ENCODE results near the gene RIN2. TPM values are rescaled to one million over a fixed set of nuclear protein-coding genes. Genes with fewer than 3 reads are reported as not detected.

RIN2 gene
- total and polyA plus RNA-seq, 2 of the 13 experiments (the other 11 are each of a cell fraction or from before 2014, with no cell fraction given), result 2.5 to 5.1 TPM

- no peaks in the 10 kb centered on the region for H3K79me2 ChIP-seq (ENCODE audit: insufficient read depth, low read length)
- H3K4me1 ChIP-seq (ENCODE audit: insufficient read depth, low read length), result no peaks in the 10 kb centered on the region
- no peak overlapping the region for H3K4me3 ChIP-seq (replicated peaks in 1 of 3; ENCODE audit: insufficient read depth in 1 of 3, low read depth in 2 of 3, low read length in 3 of 3)
- ChIA-PET POLR2A (no interaction called here), CTCF (ENCODE audit: low intra/inter-chr PET ratio, low total read pairs) (no interaction called here)
- no peaks in the 10 kb centered on the region for H4K20me1 ChIP-seq (ENCODE audit: insufficient read depth, low read length)
- no peak overlapping the region for H3K27ac ChIP-seq (ENCODE audit: extremely low read length, insufficient read depth, low read length)
- H3K36me3 ChIP-seq (replicated peaks in 1 of 2; ENCODE audit: control insufficient read depth in 1 of 2, insufficient read depth in 2 of 2, low read length in 2 of 2), result no peaks in the 10 kb centered on the region
- DNase-seq (ENCODE audit: low spot score) (no peak), FAIRE-seq (no peak), ATAC-seq (no peak)
- no peak overlapping the region for H3K4me2 ChIP-seq (ENCODE audit: low read depth, low read length)
- WGBS (ENCODE audit: low lambda C conversion rate), result 32% methylated on average over 5 of the region's 5 CpGs
- no peak for TF ChIP-seq GLI4 (CRISPR knock-in tag; IDR thresholded peaks at IDR 0.05; ENCODE audit: borderline replicate concordance)
- no peak for TF ChIP-seq ZFP36L1 (CRISPR knock-in tag; IDR thresholded peaks at IDR 0.05)
- TF ChIP-seq ZNF572 (CRISPR knock-in tag; IDR thresholded peaks at IDR 0.05), result no peak
- TF ChIP-seq ZFP36L2 (CRISPR knock-in tag; IDR thresholded peaks at IDR 0.05), result no peak
- TF ChIP-seq ZNF704 (CRISPR knock-in tag; IDR thresholded peaks at IDR 0.05; ENCODE audit: borderline replicate concordance), result no peak
- no peak for TF ChIP-seq ZNF639 (CRISPR knock-in tag; conservative IDR thresholded peaks at IDR 0.05)
- no peak for TF ChIP-seq FOXA1 (IDR thresholded peaks at IDR 0.05)
- TF ChIP-seq FOXA1 (CRISPR knock-in tag; IDR thresholded peaks at IDR 0.05), result no peak
- no peak for TF ChIP-seq KLF12 (CRISPR knock-in tag; IDR thresholded peaks at IDR 0.05; ENCODE audit: borderline replicate concordance)
- TF ChIP-seq ZNF251 (CRISPR knock-in tag; IDR thresholded peaks at IDR 0.05), result no peak
- TF ChIP-seq HNRNPL (IDR thresholded peaks at IDR 0.05; ENCODE audit: low read depth, low read length), result no peak
- no peak for TF ChIP-seq CHCHD3 (CRISPR knock-in tag; IDR thresholded peaks at IDR 0.05)
- no peak for TF ChIP-seq NFIC (IDR thresholded peaks at IDR 0.05; ENCODE audit: low read length)
- no peak for TF ChIP-seq ZNF350 (CRISPR knock-in tag; IDR thresholded peaks at IDR 0.05; ENCODE audit: borderline replicate concordance, low read depth)
- no peak for TF ChIP-seq HIC2 (CRISPR knock-in tag; IDR thresholded peaks at IDR 0.05; ENCODE audit: low read depth)
- H3K9ac ChIP-seq (ENCODE audit: insufficient read depth, low read depth, low read length), result no peak overlapping the region
- BruUV-seq (replicated peaks), result no TSS peak
- H2AFZ ChIP-seq (ENCODE audit: low read length), result no peak overlapping the region
- H3K9me3 ChIP-seq (ENCODE audit: low read length), result no peaks in the 10 kb centered on the region
- in situ Hi-C loops (cut with HindIII; ENCODE audit: extremely low pct_ligation_motif_present, low pct_unique_long_range_greater_than_20kb), result no loop called here
- peaks cover 3 to 19% of the 10 kb centered on the region in 2 experiments; a peak in 4 of 5 replicates for H3K27me3 ChIP-seq (ENCODE audit: control insufficient read depth in 1 of 2, insufficient read depth in 2 of 2, low read length in 2 of 2)
- intact Hi-C loops (cut with micrococcal nuclease; ENCODE audit: unreplicated experiment), result no loop called here
These were observed 19.1 kb upstream of the RIN2 start for GRCh38 chr20:19738951-19739350.

All from HepG2 (cell line).